DND-41 (cell line): ENCODE measurements around the gene TRERF1.

ENCODE experiments used
- ATAC-seq: fragments of 200-7000 bp; cut with Tn5 transposase; 3 replicates; pipeline ENCODE4 v1.9.1; 2021; ENCODE audit warnings: low read depth; ENCODE audit not compliant: insufficient read depth
- DNase-seq: peaks from one replicate; pipeline ENCODE4 v3.0.0-alpha.2; 2020
- H2AFZ ChIP-seq: 2 replicates; pipeline ENCODE4 v1.6.0; 2012; ENCODE audit warnings: low read depth, low read length
- H3K27ac ChIP-seq: 2 replicates; pipeline ENCODE4 v1.5.1; 2012; ENCODE audit warnings: low read length, inconsistent platforms
- H3K27me3 ChIP-seq: fragments of 200-600 bp; sonication (generic); 2 replicates; pipeline ENCODE4 v1.6.0; 2012; ENCODE audit warnings: low read length, mild to moderate bottlenecking, inconsistent platforms; ENCODE audit not compliant: insufficient read depth, poor library complexity
- H3K36me3 ChIP-seq: 2 replicates; pipeline ENCODE4 v1.5.1; 2012; ENCODE audit warnings: low read length, inconsistent platforms; ENCODE audit not compliant: insufficient read depth
- H3K4me1 ChIP-seq: 2 replicates; pipeline ENCODE4 v1.5.1; 2012; ENCODE audit warnings: mild to moderate bottlenecking, low read length; ENCODE audit not compliant: insufficient read depth
- H3K4me2 ChIP-seq: 2 replicates; pipeline ENCODE4 v1.6.0; 2012; ENCODE audit warnings: mild to moderate bottlenecking, moderate library complexity, low read length, inconsistent platforms; ENCODE audit not compliant: insufficient read depth
- H3K4me3 ChIP-seq, 2 experiments: fragments of 200-600 bp in 1 of 2; shearing (Covaris generic) in 1 of 2; 2 replicates each; pipeline ENCODE4 v1.5.1; 2012 to 2016; ENCODE audit warnings: inconsistent platforms in 2 of 2, low read length in 2 of 2, mild to moderate bottlenecking in 2 of 2, low read depth in 1 of 2, moderate library complexity in 1 of 2
- H3K79me2 ChIP-seq: 2 replicates; pipeline ENCODE4 v1.6.0; 2012; ENCODE audit warnings: low read length, inconsistent platforms; ENCODE audit not compliant: insufficient read depth
- H3K9ac ChIP-seq: 2 replicates; pipeline ENCODE4 v1.6.0; 2012; ENCODE audit warnings: low read depth, mild to moderate bottlenecking, inconsistent platforms, low read length, moderate library complexity
- H3K9me3 ChIP-seq: 2 replicates; pipeline ENCODE4 v1.5.1; 2012; ENCODE audit warnings: low read length, moderate library complexity, mild to moderate bottlenecking, inconsistent platforms; ENCODE audit not compliant: insufficient read depth, severe bottlenecking
- H4K20me1 ChIP-seq: 2 replicates; pipeline ENCODE4 v1.6.0; 2012; ENCODE audit warnings: low read length; ENCODE audit not compliant: insufficient read depth
- EZH2 ChIP-seq: IDR thresholded peaks from 3 replicates; pipeline ENCODE4 v1.6.1; 2012; ENCODE audit warnings: borderline replicate concordance, low read depth, mild to moderate bottlenecking, moderate library complexity, low read length, inconsistent platforms; ENCODE audit not compliant: severe bottlenecking
- TF ChIP-seq, protein P1 (sequence below): IDR thresholded peaks from 2 replicates; pipeline ENCODE4 v1.5.1; 2012; ENCODE audit warnings: borderline replicate concordance, low read length, moderate library complexity, mild to moderate bottlenecking; ENCODE audit not compliant: poor library complexity, severe bottlenecking; ENCODE audit errors: extremely low read depth

The TRERF1 gene

GRCh38 chr6:42339991-42340401 is 111.7 kb downstream of the TRERF1 start:
- DNase-seq (no peak), ATAC-seq (no peak)
- Histone ChIP-seq H3K36me3 (no peaks in the 10 kb centered on the region), H2AFZ (no peak overlapping the region), H3K4me1 (no peaks in the 10 kb centered on the region), H3K4me3 (no peak overlapping the region), H3K4me2 (no peak overlapping the region), H3K27me3 (no peaks in the 10 kb centered on the region), H3K9me3 (no peaks in the 10 kb centered on the region), H3K27ac (no peak overlapping the region), H3K79me2 (no peaks in the 10 kb centered on the region), H4K20me1 (peaks cover 5% of the 10 kb centered on the region), H3K9ac (no peak overlapping the region)
- TF ChIP-seq EZH2 = no peak
- TF ChIP-seq, protein P1, sequence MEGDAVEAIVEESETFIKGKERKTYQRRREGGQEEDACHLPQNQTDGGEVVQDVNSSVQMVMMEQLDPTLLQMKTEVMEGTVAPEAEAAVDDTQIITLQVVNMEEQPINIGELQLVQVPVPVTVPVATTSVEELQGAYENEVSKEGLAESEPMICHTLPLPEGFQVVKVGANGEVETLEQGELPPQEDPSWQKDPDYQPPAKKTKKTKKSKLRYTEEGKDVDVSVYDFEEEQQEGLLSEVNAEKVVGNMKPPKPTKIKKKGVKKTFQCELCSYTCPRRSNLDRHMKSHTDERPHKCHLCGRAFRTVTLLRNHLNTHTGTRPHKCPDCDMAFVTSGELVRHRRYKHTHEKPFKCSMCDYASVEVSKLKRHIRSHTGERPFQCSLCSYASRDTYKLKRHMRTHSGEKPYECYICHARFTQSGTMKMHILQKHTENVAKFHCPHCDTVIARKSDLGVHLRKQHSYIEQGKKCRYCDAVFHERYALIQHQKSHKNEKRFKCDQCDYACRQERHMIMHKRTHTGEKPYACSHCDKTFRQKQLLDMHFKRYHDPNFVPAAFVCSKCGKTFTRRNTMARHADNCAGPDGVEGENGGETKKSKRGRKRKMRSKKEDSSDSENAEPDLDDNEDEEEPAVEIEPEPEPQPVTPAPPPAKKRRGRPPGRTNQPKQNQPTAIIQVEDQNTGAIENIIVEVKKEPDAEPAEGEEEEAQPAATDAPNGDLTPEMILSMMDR = no peak

- H3K27ac ChIP-seq = no peak overlapping the region
- H2AFZ ChIP-seq = no peak overlapping the region
- TF ChIP-seq, protein P1 = no peak
- TF ChIP-seq EZH2 = no peak
- no peaks in the 10 kb centered on the region for H3K9me3 ChIP-seq
- no peaks in the 10 kb centered on the region for H3K36me3 ChIP-seq
- no peak overlapping the region for H3K4me3 ChIP-seq
- H3K9ac ChIP-seq = no peak overlapping the region
- H3K27me3 ChIP-seq = no peaks in the 10 kb centered on the region
- ATAC-seq = no peak
- no peak for DNase-seq
- no peaks in the 10 kb centered on the region for H3K79me2 ChIP-seq
- H4K20me1 ChIP-seq = 0 out of 2 replicates have a peak, but pooled peaks cover 3% of the 10 kb centered on the region
- H3K4me2 ChIP-seq = no peak overlapping the region
- no peaks in the 10 kb centered on the region for H3K4me1 ChIP-seq
Observed at GRCh38 chr6:42338744-42339222, 112.9 kb downstream of the TRERF1 start.

- no peak for TF ChIP-seq EZH2
- TF ChIP-seq, protein P1 = no peak
- no peaks in the 10 kb centered on the region for H3K36me3 ChIP-seq
- peaks cover 7% of the 10 kb centered on the region; the same call in 1 of the 2 replicates for H4K20me1 ChIP-seq
- ATAC-seq (no peak), DNase-seq (no peak)
- no peak overlapping the region for H2AFZ ChIP-seq
- no peaks in the 10 kb centered on the region for H3K9me3 ChIP-seq
- H3K27ac ChIP-seq = no peak overlapping the region
- no peaks in the 10 kb centered on the region for H3K79me2 ChIP-seq
- no peaks in the 10 kb centered on the region for H3K27me3 ChIP-seq
- no peak overlapping the region for H3K4me2 ChIP-seq
- no peak overlapping the region for H3K9ac ChIP-seq
- H3K4me1 ChIP-seq = no peaks in the 10 kb centered on the region
- H3K4me3 ChIP-seq = no peak overlapping the region
Observed at GRCh38 chr6:42337985-42338743, 113.6 kb downstream of the TRERF1 start.
